Ishikawa (cell line): ENCODE measurements around the gene EEIG1.

Experiments used
- CEBPB ChIP-seq: IDR thresholded peaks from 2 replicates; pipeline ENCODE4 v1.6.1; 2012
- CREB1 ChIP-seq: IDR thresholded peaks from 2 replicates; pipeline ENCODE4 v1.6.1; 2012; ENCODE audit warnings: low read depth
- EGR1 ChIP-seq: IDR thresholded peaks from 2 replicates; pipeline ENCODE4 v1.6.1; 2012
- EP300 ChIP-seq: IDR thresholded peaks from 2 replicates; pipeline ENCODE4 v1.6.1; 2012; ENCODE audit warnings: borderline replicate concordance
- FOXM1 ChIP-seq: IDR thresholded peaks from 2 replicates; pipeline ENCODE4 v1.6.1; 2012; ENCODE audit warnings: low read depth, borderline replicate concordance
- MAX ChIP-seq: IDR thresholded peaks from 2 replicates; pipeline ENCODE4 v1.6.1; 2012
- NFIC ChIP-seq: IDR thresholded peaks from 2 replicates; pipeline ENCODE4 v1.6.1; 2012
- RAD21 ChIP-seq: IDR thresholded peaks from 2 replicates; pipeline ENCODE4 v1.6.1; 2012; ENCODE audit warnings: low read depth
- REST ChIP-seq: IDR thresholded peaks from 2 replicates; pipeline ENCODE4 v1.6.1; 2012; ENCODE audit warnings: low read depth, mild to moderate bottlenecking
- TAF1 ChIP-seq: IDR thresholded peaks from 2 replicates; pipeline ENCODE4 v1.6.1; 2012; ENCODE audit warnings: low read depth, mild to moderate bottlenecking
- TCF12 ChIP-seq: IDR thresholded peaks from 2 replicates; pipeline ENCODE4 v1.6.1; 2012; ENCODE audit warnings: low read depth
- TEAD4 ChIP-seq: IDR thresholded peaks from 2 replicates; pipeline ENCODE4 v1.6.1; 2012
- YY1 ChIP-seq: IDR thresholded peaks from 2 replicates; pipeline ENCODE4 v1.6.1; 2012; ENCODE audit warnings: low read depth
- ZBTB7A ChIP-seq: IDR thresholded peaks from 2 replicates; pipeline ENCODE4 v1.6.1; 2012; ENCODE audit warnings: low read depth
- TF ChIP-seq, protein P1 (sequence below): IDR thresholded peaks from 2 replicates; pipeline ENCODE4 v1.6.1; 2012

The EEIG1 gene

DNA sequence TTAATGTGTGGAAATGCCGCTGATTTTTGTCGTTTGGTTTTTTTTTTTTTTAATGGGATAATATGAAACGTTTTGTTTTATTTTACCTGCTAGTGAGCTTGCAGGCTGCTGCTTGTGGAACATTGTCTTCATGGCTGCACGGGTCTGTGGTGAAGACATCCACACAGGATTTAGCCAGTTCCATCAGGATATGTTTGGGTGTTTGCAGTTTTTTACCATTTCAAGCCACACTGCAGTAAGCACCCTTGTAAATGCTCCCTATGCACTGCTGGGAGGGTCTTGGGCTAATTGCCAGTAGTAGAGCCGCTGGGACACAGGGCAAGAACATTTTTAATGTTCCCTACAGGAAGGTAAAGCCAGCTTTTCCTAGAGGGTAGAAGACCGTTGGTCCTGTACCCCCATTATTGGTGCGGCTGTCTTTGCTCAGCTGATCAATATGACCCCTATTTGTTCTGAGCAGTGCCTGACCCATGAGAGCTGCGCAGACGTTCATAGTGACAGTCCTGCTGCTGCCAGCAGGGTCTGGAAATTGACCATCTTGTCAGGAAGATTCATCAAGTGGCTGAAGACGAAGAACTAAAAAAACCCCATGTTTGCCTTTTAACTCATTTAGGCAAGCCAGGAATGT is 20.5 kb upstream of the EEIG1 start:
- TF ChIP-seq CREB1 (no peak), YY1 (no peak), CEBPB (no peak), FOXM1 (no peak), NFIC (no peak), EGR1 (no peak), EP300 (no peak), MAX (no peak), ZBTB7A (no peak), TAF1 (no peak), RAD21 (no peak), REST (no peak)
- TF ChIP-seq, protein P1, sequence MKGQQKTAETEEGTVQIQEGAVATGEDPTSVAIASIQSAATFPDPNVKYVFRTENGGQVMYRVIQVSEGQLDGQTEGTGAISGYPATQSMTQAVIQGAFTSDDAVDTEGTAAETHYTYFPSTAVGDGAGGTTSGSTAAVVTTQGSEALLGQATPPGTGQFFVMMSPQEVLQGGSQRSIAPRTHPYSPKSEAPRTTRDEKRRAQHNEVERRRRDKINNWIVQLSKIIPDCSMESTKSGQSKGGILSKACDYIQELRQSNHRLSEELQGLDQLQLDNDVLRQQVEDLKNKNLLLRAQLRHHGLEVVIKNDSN = no peak

DNA sequence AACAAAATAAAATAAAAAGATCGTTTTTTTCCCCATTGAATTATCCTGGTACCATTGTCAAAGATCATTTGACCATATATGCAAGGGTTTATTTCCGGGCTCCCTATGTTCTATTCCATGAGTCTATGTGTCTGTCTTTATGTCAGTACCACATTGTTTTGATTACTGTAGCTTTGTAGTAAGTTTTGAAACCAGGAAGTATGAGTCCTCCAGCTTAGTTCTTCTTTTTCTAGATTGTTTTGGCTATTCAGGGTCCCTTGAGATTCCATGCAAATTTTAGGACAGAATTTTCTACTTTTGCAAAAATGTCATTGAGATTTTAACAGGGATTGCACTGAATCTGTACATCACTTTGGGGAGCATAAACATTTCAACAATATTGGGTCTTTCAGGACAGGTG is 18.7 kb upstream of the EEIG1 start:
- TF ChIP-seq TCF12 (no peak), NFIC (no peak), YY1 (no peak), EGR1 (no peak), CREB1 (no peak), TEAD4 (no peak), MAX (no peak), REST (no peak), RAD21 (no peak), CEBPB (no peak), FOXM1 (no peak)

DNA sequence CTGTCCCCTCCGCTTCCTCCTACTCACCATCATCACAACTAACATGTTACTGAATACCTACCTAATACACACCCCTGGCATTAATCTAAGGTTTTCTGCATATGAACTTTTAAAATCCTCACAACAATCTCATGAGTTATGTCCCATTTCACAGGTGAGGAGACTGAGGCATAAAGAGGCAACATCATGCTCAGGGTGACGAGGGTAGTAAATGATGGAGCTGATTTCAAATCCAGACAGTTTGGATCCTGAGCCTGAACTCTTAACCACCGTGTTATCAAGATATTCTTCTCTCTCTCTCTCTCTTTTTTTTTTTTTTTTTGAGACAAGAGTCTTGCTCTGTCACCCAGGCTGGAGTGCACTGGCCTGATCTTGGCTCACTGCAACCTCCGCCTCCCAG is 12.9 kb upstream of the EEIG1 start:
- TF ChIP-seq FOXM1 (no peak), TEAD4 (no peak), EP300 (no peak), RAD21 (no peak), CREB1 (no peak)

DNA sequence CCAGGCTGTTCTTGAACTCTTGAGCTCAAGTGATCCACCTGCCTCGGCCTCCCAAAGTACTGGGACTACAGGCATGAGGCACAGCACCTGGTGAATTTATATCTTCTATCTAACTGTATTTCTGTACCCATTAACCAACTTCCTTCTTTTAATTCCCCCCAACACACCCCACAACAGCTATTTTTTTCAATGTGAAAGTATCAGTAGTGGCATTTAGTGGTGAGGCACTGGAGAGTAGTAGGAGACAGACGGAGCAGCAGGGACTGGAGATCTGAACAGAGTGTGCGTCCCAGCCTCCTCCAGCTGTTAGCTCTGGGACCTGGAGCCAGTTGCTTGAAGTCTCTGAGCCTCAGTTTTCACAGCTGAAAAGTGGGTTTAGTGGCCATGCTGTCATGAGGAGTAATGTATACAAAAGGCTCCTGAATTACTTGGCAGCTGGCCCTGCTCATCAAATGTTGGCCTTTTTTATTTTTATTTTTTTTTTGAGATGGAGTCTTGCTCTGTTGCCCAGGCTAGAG is 11.0 kb upstream of the EEIG1 start:
- TF ChIP-seq, protein P1 = no peak
- TF ChIP-seq ZBTB7A = no peak
- TF ChIP-seq NFIC = no peak
- TF ChIP-seq RAD21 = no peak
- no peak for TF ChIP-seq REST
- no peak for TF ChIP-seq EP300
- no peak for TF ChIP-seq CREB1
- no peak for TF ChIP-seq YY1
- no peak for TF ChIP-seq CEBPB
- TF ChIP-seq MAX = no peak
